ENCODE results near the gene NXPE3.

DNA sequence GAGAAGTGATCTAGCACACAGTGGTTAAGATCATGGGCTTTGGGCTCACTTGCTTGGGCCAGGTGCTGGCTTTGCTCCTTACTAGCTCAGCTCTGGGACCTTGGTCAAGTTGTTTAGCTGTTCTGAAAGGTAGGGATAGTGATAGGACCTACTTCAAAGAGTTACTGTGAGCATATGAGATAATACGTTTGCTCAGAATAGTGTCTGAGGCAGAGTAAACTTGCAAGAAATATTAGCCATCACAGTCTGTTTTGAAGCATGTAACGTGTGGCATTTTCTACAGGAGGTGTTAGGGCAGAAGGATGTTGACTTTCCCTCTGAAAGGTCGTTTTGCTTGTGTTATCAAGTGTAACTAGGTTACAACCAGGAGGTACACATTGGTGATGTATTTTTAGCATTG is 35.8 kb downstream of the NXPE3 start:
- TF ChIP-seq, protein P1, sequence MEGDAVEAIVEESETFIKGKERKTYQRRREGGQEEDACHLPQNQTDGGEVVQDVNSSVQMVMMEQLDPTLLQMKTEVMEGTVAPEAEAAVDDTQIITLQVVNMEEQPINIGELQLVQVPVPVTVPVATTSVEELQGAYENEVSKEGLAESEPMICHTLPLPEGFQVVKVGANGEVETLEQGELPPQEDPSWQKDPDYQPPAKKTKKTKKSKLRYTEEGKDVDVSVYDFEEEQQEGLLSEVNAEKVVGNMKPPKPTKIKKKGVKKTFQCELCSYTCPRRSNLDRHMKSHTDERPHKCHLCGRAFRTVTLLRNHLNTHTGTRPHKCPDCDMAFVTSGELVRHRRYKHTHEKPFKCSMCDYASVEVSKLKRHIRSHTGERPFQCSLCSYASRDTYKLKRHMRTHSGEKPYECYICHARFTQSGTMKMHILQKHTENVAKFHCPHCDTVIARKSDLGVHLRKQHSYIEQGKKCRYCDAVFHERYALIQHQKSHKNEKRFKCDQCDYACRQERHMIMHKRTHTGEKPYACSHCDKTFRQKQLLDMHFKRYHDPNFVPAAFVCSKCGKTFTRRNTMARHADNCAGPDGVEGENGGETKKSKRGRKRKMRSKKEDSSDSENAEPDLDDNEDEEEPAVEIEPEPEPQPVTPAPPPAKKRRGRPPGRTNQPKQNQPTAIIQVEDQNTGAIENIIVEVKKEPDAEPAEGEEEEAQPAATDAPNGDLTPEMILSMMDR (IDR thresholded peaks at IDR 0.05), result no peak
- TF ChIP-seq POLR2A (IDR thresholded peaks at IDR 0.05), result no peak

All from testis (tissue), 2 donors.